22Rv1 (cell line): Measurements from ENCODE around the gene C20orf144.

Experiments used
- H3K27ac ChIP-seq: fragments of 450-650 bp; 2 replicates; pipeline ENCODE4 v1.5.1; 2017
- CTCF ChIP-seq: fragments of 450-650 bp; IDR thresholded peaks from 2 replicates; pipeline ENCODE4 v1.5.1; 2017; ENCODE audit warnings: mild to moderate bottlenecking
- ZFX ChIP-seq: fragments of 450-650 bp; IDR thresholded peaks from 2 replicates; pipeline ENCODE4 v1.6.1; 2017; ENCODE audit warnings: antibody characterized with exemption, borderline replicate concordance

Gene C20orf144

GRCh38 chr20:33676121-33676520, 14.0 kb downstream of the C20orf144 start:
- H3K27ac ChIP-seq: peak overlapping the region; percentile 98
- TF ChIP-seq CTCF (no peak), ZFX (no peak)

DNA sequence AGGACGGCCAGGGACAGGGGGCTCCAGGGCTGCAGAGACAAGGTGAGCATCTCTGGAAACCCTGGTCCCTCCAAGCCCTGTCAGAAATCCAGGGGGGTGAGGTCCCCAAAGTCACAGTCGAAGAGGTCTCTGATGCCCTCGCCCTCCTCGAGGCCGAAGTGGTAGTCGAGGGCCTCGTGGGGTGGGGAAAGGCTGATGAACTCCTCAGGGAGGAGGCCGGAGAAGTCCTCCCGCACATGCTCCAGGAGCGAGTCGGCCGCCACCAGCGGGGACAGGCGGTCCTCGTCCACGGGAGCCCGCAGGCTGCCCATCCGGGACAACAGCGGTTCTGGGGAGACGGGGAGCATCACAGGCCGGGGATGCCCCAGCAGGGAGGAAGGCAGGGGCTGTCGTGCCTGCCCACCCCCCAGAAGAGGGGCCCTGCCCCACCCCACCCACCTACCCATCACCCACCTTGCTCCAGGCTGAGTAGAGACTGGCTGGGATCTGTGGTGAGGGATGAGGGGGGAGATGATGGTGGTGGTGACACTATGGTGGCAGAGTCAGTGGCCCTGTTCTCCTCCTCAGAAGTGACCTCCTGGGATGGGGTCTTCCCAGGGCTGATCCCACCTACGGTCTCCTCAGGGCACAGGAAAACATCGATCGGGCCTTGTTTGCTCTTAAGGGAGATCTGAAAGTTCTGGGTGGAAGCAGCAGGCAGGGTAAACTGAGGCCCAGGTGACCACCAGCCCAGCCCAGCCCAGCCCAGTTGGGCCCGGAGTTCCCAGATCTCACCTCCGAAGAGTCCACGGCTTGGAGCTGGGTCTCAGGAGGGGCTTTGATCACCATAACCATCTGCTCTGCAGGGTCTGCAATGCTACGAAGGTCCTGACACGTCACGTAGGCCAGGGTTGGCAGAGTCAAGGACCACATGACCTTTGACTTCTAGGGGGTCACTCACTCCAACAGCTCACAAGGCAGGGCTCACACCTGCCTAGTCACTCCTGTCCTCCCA, 14.8 kb downstream of the C20orf144 start:
- no peak for TF ChIP-seq ZFX
- TF ChIP-seq CTCF: no peak
- H3K27ac ChIP-seq: peak overlapping the region; percentile 98; the same call in 1 of the 2 replicates

- H3K27ac ChIP-seq: peak overlapping the region; percentile 20
- TF ChIP-seq ZFX (no peak), CTCF (no peak)
Measured at GRCh38 chr20:33677991-33678702, 16.0 kb downstream of the C20orf144 start.

- no peak overlapping the region for H3K27ac ChIP-seq
- TF ChIP-seq CTCF: no peak
- no peak for TF ChIP-seq ZFX
Measured at GRCh38 chr20:33679758-33680485, 17.8 kb downstream of the C20orf144 start.

DNA sequence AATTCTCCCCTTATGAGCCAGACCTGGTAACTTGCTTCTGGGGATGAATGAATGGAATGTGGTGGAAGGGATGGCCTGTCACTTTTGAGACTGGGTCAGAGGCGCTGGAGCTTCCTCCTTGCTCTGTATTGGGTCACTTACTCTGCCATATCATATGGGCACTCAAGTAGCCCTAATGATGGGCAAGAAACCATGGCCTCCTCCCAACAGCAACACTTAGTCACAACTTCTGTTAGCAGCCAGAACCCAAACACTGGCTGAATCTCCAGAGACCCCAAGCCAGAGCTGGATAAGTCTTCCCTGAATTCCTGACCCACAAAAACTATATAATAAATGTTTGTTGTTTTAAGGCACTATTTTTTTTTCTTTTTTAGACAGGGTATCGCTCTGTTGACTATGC, 18.6 kb downstream of the C20orf144 start:
- peak overlapping the region; percentile 7; the same call in 1 of the 2 replicates for H3K27ac ChIP-seq
- no peak for TF ChIP-seq ZFX
- TF ChIP-seq CTCF: no peak

DNA sequence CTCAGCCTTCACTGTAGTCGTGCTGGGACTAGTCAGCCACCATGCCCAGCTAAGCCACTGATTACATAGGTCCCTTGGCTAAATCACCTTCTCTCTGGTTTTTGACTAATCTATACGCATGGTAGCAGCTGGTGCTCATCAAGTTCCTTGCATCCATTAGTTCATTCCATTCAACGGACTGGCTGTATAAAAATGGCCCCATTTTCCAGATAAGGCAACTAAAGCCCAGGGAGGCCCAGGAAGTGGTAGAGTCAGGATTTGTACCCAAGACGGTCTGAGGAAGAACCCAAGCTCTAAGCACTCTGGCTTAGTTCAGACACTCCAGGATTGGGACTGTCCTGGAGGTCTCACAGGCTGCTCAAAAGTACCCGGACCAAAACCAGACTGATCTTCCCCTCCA, 19.2 kb downstream of the C20orf144 start:
- H3K27ac ChIP-seq: peak overlapping the region; percentile 7; the same call in 1 of the 2 replicates
- TF ChIP-seq ZFX: no peak
- TF ChIP-seq CTCF: no peak
